Left kidney (tissue), 2 donors: ENCODE measurements around the gene PEX16. TPM values are rescaled to one million over a fixed set of nuclear protein-coding genes. Genes with fewer than 3 reads are reported as not detected.
"Not testable (repeated sequence)": the region's sequence is repeated elsewhere in the genome, so short reads cannot be mapped to it uniquely, and the experiment has no call there.

ENCODE experiments used
- DNase-seq: peaks from one replicate; pipeline ENCODE4 v3.0.0-alpha.2; 2013
- polyA plus RNA-seq: library from polyadenylated mRNA; unstranded; fragments of 120-200 nt; gene quantifications from one replicate; pipeline ENCODE4 v1.2.1, GENCODE V29; 2013; ENCODE audit not compliant: insufficient read length

Gene PEX16
- polyA plus RNA-seq, 1 donor = 13.2 TPM

DNA sequence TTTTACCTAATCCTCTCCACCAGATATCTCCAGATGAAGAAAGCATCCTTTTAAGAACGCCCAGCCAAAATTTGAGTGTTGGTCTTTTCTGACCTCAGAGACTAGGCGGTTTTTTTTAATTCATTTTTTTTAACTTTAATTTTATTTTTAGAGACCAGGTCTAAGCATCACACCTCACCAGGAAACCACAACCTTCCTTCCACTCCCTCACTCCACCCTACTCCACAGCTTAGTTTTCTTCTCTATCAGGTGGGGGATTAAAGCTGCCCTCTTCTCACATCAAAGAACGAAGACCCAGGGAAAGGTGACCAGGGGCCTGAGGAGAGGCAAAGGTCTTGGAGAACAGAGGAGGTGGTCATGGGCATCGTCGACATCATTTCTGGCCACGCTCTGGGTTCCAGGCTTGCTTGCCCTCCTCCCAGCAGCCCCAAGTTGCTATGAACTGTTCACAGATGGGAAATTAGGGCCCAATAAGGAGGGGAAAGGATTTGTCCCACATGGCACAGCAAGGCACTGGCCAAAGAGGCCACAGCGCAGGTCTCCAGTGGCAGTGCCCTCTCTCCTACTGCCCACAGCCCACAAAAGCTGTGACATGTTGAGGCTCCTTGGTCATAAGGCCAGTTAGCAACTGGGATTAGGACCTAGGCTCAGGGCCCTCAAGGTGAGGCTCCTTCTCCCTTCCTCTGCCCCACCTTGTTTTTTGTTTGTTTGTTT is 1.4 kb upstream of the PEX16 start:
- DNase-seq = no peak

DNA sequence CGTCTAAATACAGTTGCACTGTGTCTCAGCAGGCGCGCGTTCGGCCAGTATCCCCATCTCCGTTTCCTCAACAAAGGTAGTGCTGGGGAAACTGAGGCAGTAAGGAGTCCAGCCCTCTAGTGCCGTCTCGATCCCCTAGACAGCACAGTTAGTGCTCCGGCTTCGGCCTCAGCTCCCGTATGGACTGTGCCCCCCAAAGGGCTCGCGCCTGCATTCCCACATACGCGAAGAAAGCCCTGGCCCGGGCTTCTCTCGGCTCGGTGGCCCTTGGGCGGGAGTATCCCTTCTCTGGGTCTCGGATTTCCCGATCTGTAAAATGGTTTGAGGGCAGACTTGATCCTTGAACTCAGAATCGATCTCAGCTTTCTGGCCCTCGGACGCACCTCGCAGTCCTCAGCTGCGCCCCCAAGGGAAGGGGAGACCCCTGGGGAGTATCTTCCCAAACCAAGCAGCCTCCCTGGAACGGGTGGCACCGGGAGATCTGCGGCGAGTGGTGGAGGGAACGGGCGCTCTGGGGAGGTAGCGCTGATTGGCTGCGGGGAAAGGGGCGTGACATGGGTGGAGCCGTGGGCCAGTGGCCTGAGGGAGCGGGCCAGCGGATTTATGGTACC is 759 bp upstream of the PEX16 start:
- DNase-seq = no peak

- no peak for DNase-seq
These were observed 423 bp downstream of the PEX16 start for GRCh38 chr11:45917286-45917622.

- DNase-seq = no peak
These were observed 2.2 kb downstream of the PEX16 start for GRCh38 chr11:45915446-45915845.

- no peak for DNase-seq
These were observed 3.6 kb downstream of the PEX16 start for GRCh38 chr11:45913942-45914635.

DNA sequence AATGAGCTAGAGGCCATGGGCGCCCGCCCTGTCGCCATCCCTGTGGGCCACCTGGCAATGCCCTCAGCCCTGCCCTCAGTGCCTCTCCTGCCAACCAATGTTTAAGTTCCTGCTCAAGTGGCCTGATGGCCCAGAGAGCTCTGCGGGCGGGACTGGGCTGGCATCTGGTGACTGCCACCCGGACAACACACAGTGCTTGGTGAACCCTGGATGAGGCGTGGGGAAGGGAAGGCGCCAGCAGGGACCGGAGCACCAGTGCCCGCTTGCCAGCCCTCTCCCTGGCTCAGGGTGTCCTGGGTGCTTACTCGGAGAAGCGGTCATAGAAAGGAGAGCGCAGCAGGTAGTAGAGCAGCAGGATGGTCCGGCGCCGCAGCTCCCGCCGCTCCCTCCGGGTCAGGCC is 4.2 kb downstream of the PEX16 start:
- no peak for DNase-seq

DNA sequence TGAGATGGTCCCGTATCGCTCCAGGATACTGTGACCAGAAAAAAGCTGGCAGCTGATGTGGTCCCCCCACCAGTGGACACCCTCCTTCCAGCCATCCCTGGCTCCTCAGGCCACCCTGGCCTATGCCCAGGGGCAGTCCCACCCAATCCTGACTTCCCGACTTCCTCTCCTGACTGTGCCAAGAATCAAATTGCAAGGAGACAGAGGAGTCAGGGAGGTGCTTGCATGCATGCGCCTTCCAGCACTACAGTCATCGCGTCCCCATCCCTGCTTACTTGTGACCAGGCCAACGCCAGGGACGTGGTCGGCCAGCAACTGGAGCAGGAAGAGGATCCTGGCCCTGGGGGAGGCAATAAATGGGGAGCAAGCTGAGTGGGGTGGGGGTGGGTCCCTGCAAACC is 7.1 kb downstream of the PEX16 start:
- DNase-seq = no peak

DNA sequence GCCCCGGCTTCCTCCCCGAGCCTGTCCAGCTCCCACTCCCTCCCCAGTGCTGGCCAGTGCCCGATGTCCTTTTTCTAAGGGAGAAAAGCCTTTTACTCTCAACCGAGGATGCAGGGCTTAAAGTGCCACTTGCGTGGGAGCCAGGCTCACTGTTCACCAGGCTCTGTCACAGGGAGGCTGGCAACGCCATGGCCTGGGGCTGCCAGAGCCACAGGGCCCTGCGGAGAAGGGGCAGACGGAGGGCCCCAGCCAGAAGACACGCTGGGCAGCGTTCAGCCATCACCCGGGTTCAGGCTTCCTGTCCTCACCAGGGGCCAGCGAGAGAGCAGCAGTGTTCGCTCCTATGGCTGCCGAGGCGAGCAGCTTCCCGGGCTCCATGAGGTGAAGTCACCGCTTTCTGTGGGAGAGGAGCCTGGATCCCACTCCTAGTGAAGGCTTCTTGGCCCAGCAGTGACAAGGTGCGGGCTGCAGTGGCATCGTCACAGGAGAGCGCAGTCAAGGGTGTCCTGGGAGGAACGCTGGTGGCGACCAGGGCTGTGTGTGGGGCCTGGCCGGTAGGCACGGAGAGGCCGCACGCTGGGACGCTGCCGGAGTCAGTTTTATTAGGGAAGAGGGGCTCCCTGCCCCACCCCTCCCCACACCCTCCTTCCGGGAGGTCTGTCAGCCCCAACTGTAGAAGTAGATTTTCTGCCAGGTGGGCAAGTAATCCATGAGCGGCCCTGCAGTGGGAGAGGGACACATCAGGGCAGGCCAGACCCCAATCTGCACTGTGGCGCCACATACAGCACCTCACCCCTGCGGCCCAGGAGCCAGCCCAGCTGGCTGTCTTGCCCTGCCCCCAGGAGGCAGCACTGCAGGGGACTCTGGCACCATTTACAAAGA is 7.8 kb downstream of the PEX16 start:
- no peak for DNase-seq

GRCh38 chr11:45907911-45908370 is 9.7 kb downstream of the PEX16 start:
- DNase-seq = no peak

DNA sequence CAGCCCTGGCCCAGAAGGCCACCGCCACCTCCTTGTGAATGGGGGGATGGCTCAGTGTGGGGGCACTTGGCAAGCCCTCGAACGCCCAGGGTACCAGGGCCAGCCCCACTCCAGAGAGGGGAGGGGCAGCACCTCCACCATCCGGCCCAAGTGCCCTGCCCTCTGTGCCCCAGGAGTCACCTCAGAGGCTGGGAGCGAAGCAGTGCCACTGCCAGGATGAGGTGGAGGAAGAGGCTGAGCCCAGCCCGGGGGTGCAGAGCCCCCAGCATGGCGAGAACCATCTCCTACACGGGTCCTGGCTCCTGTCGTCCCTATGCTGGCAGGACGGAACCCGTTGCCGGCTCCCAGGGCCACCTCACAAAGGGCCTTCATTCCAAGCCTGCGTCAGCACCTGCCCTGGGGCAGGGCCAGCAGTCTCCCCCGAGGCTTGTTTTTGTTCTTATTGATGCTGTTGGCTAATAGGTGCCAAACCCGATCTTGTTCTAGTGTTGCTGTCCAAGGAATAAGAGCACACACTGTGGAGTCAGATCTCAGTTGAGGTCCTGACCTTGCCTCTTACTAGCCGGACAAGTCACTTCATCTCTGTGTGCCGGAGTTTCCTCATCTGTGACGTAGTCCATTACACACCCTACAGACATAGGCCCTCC is 10.6 kb downstream of the PEX16 start, which contains the start of gene FREY1:
TSS of gene FREY1 (minus strand) at position 307 of the 647 bp plus-strand sequence. CDS start at position 281, 26 bp downstream.
- DNase-seq = no peak

DNA sequence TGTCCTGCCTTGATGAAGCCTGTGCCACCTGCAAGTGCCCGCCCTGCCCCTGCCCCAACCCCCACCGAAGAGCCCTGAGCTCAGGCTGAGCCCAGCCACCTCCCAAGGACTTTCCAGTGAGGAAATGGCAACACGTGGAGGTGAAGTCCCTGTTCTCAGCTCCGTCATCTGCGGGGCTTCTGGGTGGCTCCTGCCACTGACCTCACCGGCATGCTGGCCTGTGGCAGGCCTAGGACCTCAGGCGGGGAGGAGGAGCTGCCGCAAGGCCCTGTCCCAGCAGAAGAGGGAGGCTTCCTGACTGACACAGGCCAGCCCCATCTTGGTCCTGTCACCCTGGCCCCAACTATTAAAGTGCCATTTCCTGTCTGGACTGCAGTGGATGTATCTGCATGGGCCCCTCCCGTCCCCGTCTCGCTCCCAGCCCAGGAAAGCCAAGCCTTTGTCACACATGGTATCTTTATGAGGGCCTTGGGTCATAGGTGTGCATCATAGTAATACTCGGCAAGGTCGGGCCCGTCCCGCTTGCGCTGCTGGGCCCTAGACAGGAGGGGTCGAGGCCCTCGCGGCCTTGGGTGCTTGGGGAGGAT is 11.5 kb downstream of the PEX16 start:
- no peak for DNase-seq

DNA sequence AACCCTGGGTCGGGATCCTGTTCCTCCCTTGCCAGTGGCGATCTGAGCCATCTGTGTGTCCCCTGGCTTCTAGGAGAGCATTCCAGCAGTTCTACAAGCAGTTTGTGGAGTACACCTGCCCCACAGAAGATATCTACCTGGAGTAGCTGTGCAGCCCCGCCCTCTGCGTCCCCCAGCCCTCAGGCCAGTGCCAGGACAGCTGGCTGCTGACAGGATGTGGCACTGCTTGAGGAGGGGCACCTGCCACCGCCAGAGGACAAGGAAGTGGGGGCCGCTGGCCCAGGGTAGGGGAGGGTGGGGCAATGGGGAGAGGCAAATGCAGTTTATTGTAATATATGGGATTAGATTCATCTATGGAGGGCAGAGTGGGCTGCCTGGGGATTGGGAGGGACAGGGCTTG is 12.1 kb downstream of the PEX16 start:
- DNase-seq = not testable (repeated sequence)

DNA sequence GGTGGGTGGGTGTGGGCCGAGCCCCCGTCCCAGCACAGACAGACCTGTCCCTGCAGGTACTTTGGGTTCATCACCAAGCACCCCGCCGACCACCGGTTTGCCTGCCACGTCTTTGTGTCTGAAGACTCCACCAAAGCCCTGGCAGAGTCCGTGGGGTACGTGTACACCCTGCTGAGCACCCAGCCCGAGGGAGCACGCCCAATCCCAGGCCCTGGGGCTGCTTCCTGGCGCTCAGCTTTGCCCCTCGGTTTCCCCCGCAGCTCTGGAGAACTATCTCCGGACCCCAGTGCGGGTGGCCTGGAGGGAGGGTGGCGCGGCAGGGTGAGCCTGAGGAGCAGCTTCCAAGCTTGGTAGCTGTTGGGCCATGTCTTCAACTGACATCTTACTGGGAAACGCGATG is 12.6 kb downstream of the PEX16 start:
- DNase-seq = no peak

DNA sequence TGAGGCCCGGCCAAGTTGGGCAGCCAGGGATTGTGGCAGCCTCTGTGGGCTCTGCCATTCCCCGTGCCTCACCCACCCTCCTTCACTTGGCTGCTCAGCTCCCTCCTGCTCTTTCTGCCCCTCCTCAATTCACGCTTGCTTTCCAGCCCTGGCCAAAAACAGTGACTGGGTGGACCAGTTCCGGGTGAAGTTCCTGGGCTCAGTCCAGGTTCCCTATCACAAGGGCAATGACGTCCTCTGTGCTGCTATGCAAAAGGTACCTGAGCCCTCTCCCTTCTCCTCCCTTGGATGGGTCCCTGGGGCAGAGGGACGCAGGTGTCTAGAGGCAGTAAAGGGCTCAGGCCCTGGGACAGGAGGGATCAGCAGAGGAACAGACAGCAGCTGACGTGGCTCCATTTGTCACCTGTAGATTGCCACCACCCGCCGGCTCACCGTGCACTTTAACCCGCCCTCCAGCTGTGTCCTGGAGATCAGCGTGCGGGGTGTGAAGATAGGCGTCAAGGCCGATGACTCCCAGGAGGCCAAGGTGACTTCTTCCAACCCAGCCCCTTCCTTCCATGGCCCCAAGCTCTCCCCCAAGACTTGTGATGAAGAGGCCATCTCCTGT is 13.3 kb downstream of the PEX16 start:
- DNase-seq = no peak

DNA sequence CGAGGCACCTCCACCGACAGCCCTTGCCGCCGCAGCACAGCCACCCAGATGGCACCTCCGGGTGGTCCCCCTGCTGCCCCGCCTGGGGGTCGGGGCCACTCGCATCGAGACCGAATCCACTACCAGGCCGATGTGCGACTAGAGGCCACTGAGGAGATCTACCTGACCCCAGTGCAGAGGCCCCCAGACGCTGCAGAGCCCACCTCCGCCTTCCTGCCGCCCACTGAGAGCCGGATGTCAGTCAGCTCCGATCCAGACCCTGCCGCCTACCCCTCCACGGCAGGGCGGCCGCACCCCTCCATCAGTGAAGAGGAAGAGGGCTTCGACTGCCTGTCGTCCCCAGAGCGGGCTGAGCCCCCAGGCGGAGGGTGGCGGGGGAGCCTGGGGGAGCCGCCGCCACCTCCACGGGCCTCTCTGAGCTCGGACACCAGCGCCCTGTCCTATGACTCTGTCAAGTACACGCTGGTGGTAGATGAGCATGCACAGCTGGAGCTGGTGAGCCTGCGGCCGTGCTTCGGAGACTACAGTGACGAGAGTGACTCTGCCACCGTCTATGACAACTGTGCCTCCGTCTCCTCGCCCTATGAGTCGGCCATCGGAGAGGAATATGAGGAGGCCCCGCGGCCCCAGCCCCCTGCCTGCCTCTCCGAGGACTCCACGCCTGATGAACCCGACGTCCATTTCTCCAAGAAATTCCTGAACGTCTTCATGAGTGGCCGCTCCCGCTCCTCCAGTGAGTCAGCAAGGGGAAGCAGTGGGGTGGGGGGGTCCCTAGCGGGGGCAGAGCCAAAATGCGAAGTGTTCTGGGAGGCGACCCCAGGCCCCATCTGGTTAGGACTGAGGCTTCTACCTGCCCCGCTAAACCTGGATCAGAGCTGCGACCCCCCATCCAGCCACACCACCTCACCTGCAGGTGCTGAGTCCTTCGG is 15.0 kb downstream of the PEX16 start:
- no peak for DNase-seq

DNA sequence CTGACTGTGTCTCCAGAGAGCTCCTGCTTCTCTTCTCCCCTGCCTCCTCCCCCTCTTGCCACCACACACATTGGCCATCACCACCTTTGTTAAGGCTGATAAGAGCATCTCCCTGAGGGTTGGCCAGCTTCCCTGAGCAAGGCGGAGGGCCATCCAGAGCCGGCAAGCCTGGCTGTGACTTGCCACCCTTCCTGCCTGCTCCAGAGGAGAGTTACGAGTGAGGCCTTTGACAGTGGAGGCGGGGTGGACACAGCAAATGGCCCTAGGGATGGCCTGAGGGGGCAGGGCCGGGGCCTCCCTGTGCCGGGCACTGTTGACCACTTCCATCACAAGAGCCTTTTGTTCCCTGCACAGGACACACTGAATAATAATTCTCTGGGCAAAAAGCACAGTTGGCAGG is 16.1 kb downstream of the PEX16 start:
- no peak for DNase-seq

DNA sequence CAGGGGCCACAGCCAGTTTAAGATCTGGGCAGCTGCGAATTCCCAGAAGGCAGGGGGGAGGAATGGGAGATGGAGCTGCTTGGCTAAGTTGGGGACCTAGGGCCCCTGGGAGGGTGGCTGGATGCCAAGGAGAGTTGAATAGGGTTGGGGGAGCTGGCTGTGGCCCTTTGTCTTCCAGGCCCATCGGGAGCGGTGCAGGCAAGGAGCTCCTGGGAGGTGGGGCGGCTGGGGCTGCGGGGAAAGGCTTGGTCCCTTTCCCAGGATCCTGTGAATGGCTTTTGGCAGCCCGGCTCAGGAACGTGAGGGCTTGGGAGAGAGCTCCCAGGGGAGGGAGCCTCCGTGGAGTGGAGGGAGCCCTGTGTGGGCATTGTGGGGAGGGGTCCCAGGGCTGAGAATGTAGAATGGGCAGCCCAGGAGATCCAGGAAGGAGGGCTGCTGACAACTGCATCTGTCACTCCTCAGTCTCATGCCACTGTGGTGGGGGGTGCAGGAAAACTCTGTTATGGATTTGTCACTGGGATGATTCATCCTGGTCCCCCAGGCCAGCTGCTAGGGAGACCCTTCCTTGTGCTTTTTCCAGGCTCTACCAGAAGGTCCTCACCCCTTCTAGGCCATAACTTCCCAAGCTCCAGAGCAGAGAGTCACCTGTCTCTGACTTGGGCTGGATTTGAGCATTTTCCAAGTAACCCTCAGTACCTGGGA is 16.6 kb downstream of the PEX16 start:
- no peak for DNase-seq

DNA sequence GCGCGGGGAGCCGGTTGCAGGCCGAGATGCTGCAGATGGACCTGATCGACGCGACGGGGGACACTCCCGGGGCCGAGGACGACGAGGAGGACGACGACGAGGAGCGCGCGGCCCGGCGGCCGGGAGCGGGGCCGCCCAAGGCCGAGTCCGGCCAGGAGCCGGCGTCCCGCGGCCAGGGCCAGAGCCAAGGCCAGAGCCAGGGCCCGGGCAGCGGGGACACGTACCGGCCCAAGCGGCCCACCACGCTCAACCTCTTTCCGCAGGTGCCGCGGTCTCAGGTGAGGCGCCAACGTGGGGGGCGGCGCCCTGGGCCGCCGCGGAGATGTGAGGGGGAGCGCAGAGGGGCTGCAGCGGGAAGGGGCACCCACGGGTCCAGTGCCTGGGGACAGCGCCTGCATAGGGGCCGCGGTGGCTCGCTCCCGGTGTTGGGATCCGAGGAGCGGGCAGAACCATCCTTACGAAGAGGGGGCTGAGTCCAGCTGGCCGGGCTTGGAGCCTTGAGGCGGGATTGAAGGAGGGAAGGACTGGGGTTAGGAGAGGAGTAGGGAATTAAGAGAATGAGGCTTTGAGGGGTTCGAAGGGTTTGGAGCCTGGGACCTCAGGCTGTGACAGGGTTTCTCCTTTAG is 17.4 kb downstream of the PEX16 start:
- not testable (repeated sequence) for DNase-seq
